Activated CD8-positive, alpha-beta memory T cell treated with anti-CD3 and anti-CD28 coated beads for 36 hours (primary cell): ENCODE measurements around the gene RNU7-1. TPM values are rescaled to one million over a fixed set of nuclear protein-coding genes. Genes with fewer than 3 reads are reported as not detected.

Experiments used
- CTCF ChIA-PET: fragments of 350-600 bp; sonication (Branson Sonifier 250); formaldehyde crosslinking; loops from one replicate; lab custom pipeline; 2021; ENCODE audit warnings: antibody characterized with exemption; lab: Charles Lee
- POLR2A ChIA-PET: fragments of 350-600 bp; sonication (Branson Sonifier 250); formaldehyde crosslinking; loops from one replicate; lab custom pipeline; 2021; ENCODE audit warnings: antibody characterized with exemption; lab: Charles Lee
- total RNA-seq, 2 experiments: library from RNA; stranded (reverse); gene quantifications; one replicate each; pipeline ENCODE4 v1.2.3, GENCODE V29; 2021

RNU7-1 gene
- total RNA-seq, 2 experiments from 2014 or later, result not detected

GRCh38 chr12:6963016-6963731, 19.6 kb downstream of the RNU7-1 start:
- POLR2A ChIA-PET, result interaction anchor here (1.5 to 13.5 kb wide), 3 partner anchors 9 to 55 kb away, joined by 5 to 353 read pairs (median 7); partner anchors contain the start of genes C12orf57, LPCAT3, PTPN6 and RNU7-1
- CTCF ChIA-PET, result interaction anchor here (0.8 to 13.2 kb wide), 6 partner anchors 9 to 198 kb away, joined by 3 to 337 read pairs (median 7); partner anchors contain the start of genes C12orf57, PTPN6, RNU7-1 and SPSB2

- ChIA-PET POLR2A (interaction anchor here (1.5 to 13.5 kb wide), 2 partner anchors 9 to 17 kb away, joined by 5 to 353 read pairs; partner anchors contain the start of genes C12orf57, PTPN6 and RNU7-1), CTCF (interaction anchor here (0.8 to 13.2 kb wide), 8 partner anchors 8 to 198 kb away, joined by 3 to 337 read pairs (median 4); partner anchors contain the start of genes C12orf57, PTPN6, RNU7-1 and SPSB2)
These were observed 20.3 kb downstream of the RNU7-1 start for GRCh38 chr12:6963791-6964413.

GRCh38 chr12:6964605-6965025, 21.0 kb downstream of the RNU7-1 start:
- ChIA-PET POLR2A (interaction anchor here (0.7 to 13.5 kb wide), 3 partner anchors 10 to 27 kb away, joined by 3 to 353 read pairs (median 5); partner anchors contain the start of genes C12orf57, PTPN6 and RNU7-1), CTCF (interaction anchor here (0.9 to 13.2 kb wide), 7 partner anchors 9 to 92 kb away, joined by 3 to 337 read pairs (median 5); partner anchors contain the start of genes C12orf57, PTPN6, RNU7-1 and SPSB2)

GRCh38 chr12:6965026-6965661, 21.5 kb downstream of the RNU7-1 start:
- POLR2A ChIA-PET, result interaction anchor here (0.7 to 13.5 kb wide), 2 partner anchors 18 to 28 kb away, joined by 3 to 353 read pairs; partner anchors contain the start of genes C12orf57, PTPN6 and RNU7-1

GRCh38 chr12:6965714-6966113, 22.1 kb downstream of the RNU7-1 start:
- ChIA-PET CTCF (interaction anchor here (0.6 to 13.2 kb wide), 2 partner anchors 18 to 34 kb away, joined by 3 to 337 read pairs; partner anchors contain the start of genes C12orf57, PTPN6 and RNU7-1), POLR2A (interaction anchor here (0.7 to 13.5 kb wide), 2 partner anchors 18 to 397 kb away, joined by 3 to 353 read pairs; partner anchors contain the start of genes C12orf57, NOP2, PTPN6 and RNU7-1)

More at GRCh38 chr12:6965026-6965661, 21.5 kb downstream of the RNU7-1 start:
- CTCF ChIA-PET, result interaction anchor here (0.9 to 13.2 kb wide), 7 partner anchors 9 to 93 kb away, joined by 3 to 337 read pairs (median 5); partner anchors contain the start of genes C12orf57, PTPN6, RNU7-1 and SPSB2

GRCh38 chr12:6966351-6966750, 22.7 kb downstream of the RNU7-1 start:
- POLR2A ChIA-PET, result interaction anchor here (0.7 to 13.5 kb wide), 2 partner anchors 19 to 398 kb away, joined by 3 to 353 read pairs; partner anchors contain the start of genes C12orf57, NOP2, PTPN6 and RNU7-1
- CTCF ChIA-PET, result interaction anchor here (0.6 to 13.2 kb wide), 3 partner anchors 19 to 42 kb away, joined by 3 to 337 read pairs (median 3); partner anchors contain the start of genes C12orf57, PTPN6 and RNU7-1

- CTCF ChIA-PET, result interaction anchor here (0.6 to 3.1 kb wide), 5 partner anchors 9 to 140 kb away, joined by 3 to 21 read pairs (median 10); partner anchors contain the start of genes C12orf57, PTPN6 and RNU7-1
- POLR2A ChIA-PET, result interaction anchor here (2.1 to 3.5 kb wide), 3 partner anchors 15 to 24 kb away, joined by 6 to 40 read pairs (median 15); partner anchors contain the start of genes C12orf57, PTPN6 and RNU7-1
These were observed 24.1 kb downstream of the RNU7-1 start for GRCh38 chr12:6967651-6968100.

GRCh38 chr12:6968426-6968825, 24.8 kb downstream of the RNU7-1 start:
- CTCF ChIA-PET, result interaction anchor here (0.7 to 3.1 kb wide), 8 partner anchors 7 to 140 kb away, joined by 3 to 21 read pairs (median 6); partner anchors contain the start of genes C12orf57, PTPN6 and RNU7-1
- POLR2A ChIA-PET, result interaction anchor here (0.5 to 3.5 kb wide), 6 partner anchors 9 to 33 kb away, joined by 4 to 40 read pairs (median 6); partner anchors contain the start of genes C12orf57, PTPN6 and RNU7-1

GRCh38 chr12:6970096-6970527, 26.5 kb downstream of the RNU7-1 start:
- ChIA-PET CTCF (interaction anchor here (1.3 to 3.1 kb wide), 3 partner anchors 9 to 143 kb away, joined by 4 to 21 read pairs (median 4); partner anchors contain the start of genes C12orf57 and RNU7-1), POLR2A (interaction anchor here (1.0 to 3.5 kb wide), 2 partner anchors 26 to 160 kb away, joined by 3 to 40 read pairs; partner anchors contain the start of genes C12orf57, CLSTN3 and RNU7-1)

GRCh38 chr12:6974180-6974579, 30.6 kb downstream of the RNU7-1 start:
- ChIA-PET CTCF (interaction anchor here (1.6 kb wide), 1 partner anchor 138 kb away, joined by 3 read pairs; no protein-coding TSS in a partner anchor), POLR2A (interaction anchor here (0.5 kb wide), 1 partner anchor 25 kb away, joined by 4 read pairs; no protein-coding TSS in a partner anchor)

- POLR2A ChIA-PET, result interaction anchor here (1.4 kb wide), 1 partner anchor 31 kb away, joined by 6 read pairs; the partner anchor contains the start of genes C12orf57 and RNU7-1
- CTCF ChIA-PET, result interaction anchor here (0.8 to 1.7 kb wide), 4 partner anchors 40 to 138 kb away, joined by 3 to 4 read pairs (median 4); no protein-coding TSS in a partner anchor
These were observed 31.8 kb downstream of the RNU7-1 start for GRCh38 chr12:6975297-6976032.

- POLR2A ChIA-PET, result interaction anchor here (0.7 kb wide), 1 partner anchor 133 kb away, joined by 3 read pairs; no protein-coding TSS in a partner anchor
- CTCF ChIA-PET, result interaction anchor here (1.4 kb wide), 1 partner anchor 133 kb away, joined by 3 read pairs; no protein-coding TSS in a partner anchor
These were observed 34.0 kb downstream of the RNU7-1 start for GRCh38 chr12:6977653-6978052.

GRCh38 chr12:6978188-6978587, 34.6 kb downstream of the RNU7-1 start:
- POLR2A ChIA-PET, result interaction anchor here (0.6 to 0.7 kb wide), 2 partner anchors 124 to 133 kb away, joined by 3 read pairs; no protein-coding TSS in a partner anchor
- CTCF ChIA-PET, result interaction anchor here (1.4 kb wide), 1 partner anchor 133 kb away, joined by 3 read pairs; no protein-coding TSS in a partner anchor

- ChIA-PET CTCF (no interaction called here), POLR2A (interaction anchor here (0.6 kb wide), 1 partner anchor 124 kb away, joined by 3 read pairs; no protein-coding TSS in a partner anchor)
These were observed 35.0 kb downstream of the RNU7-1 start for GRCh38 chr12:6978611-6979011.

- CTCF ChIA-PET, result no interaction called here
- POLR2A ChIA-PET, result interaction anchor here (0.6 kb wide), 1 partner anchor 124 kb away, joined by 3 read pairs; no protein-coding TSS in a partner anchor
These were observed 35.4 kb downstream of the RNU7-1 start for GRCh38 chr12:6979021-6979420.

GRCh38 chr12:6979453-6979852, 35.8 kb downstream of the RNU7-1 start:
- POLR2A ChIA-PET, result no interaction called here
- CTCF ChIA-PET, result no interaction called here
